ENCODE data around the gene KRTAP5-8.

DNA sequence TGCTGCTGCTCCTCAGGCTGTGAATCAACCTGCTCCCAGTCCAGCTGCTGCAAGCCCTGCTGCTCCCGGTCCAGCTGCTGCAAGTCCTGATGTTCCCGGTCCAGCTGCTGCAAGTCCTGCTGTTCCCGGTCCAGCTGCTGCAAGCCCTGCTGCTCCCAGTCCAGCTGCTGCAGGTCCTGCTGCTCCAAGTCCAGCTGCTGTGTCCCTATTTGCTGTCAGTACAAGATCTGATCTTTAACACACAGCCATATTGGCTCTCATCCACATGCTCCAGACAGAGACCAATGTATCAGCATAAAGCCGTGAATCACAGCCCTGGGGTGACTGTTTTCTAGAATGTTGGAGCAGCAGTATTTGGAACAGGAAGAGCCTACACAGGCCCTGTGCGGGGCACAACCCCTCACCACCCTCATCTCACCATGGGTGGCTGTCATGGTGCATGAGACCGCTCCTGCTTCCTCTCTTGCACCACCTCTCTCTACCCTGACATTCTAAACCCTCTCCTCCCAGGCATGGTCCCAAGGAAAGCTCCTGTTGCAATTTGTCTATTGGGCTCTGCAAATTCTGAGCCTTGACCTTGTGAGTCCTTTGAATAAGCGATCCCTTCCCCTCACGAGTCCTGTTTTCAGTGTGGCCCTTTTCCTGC, 31.0 kb downstream of the KRTAP5-8 start:
- TF ChIP-seq, protein P1, sequence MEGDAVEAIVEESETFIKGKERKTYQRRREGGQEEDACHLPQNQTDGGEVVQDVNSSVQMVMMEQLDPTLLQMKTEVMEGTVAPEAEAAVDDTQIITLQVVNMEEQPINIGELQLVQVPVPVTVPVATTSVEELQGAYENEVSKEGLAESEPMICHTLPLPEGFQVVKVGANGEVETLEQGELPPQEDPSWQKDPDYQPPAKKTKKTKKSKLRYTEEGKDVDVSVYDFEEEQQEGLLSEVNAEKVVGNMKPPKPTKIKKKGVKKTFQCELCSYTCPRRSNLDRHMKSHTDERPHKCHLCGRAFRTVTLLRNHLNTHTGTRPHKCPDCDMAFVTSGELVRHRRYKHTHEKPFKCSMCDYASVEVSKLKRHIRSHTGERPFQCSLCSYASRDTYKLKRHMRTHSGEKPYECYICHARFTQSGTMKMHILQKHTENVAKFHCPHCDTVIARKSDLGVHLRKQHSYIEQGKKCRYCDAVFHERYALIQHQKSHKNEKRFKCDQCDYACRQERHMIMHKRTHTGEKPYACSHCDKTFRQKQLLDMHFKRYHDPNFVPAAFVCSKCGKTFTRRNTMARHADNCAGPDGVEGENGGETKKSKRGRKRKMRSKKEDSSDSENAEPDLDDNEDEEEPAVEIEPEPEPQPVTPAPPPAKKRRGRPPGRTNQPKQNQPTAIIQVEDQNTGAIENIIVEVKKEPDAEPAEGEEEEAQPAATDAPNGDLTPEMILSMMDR (IDR thresholded peaks at IDR 0.05): no peak
- no peak for TF ChIP-seq EZH2 (IDR thresholded peaks at IDR 0.05)
